Ovary (tissue), 3 donors: ENCODE results near the gene TACR2.
"Not testable (repeated sequence)": the region's sequence is repeated elsewhere in the genome, so short reads cannot be mapped to it uniquely, and the experiment has no call there.

Experiments used
- CTCF ChIP-seq, 3 donors: fragments of 450-650 bp in 2 of 3; fragments of 200-600 bp in 1 of 3; IDR thresholded peaks; one replicate each; pipeline versions ENCODE4 v1.5.1 to v1.8.0; 2016 to 2022; ENCODE audit warnings: antibody characterized with exemption in 3 of 3, mild to moderate bottlenecking in 1 of 3
- EP300 ChIP-seq: sonication (generic); formaldehyde crosslinking; IDR thresholded peaks from one replicate; pipeline ENCODE4 v1.6.1; 2017; ENCODE audit warnings: antibody characterized with exemption
- donor health status: DM: no; HTN: no; CAD: no.

GRCh38 chr10:69450395-69450794 lies 33.7 kb upstream of the TACR2 start:
- not testable (repeated sequence) for TF ChIP-seq CTCF (IDR thresholded peaks at IDR 0.05); EP300
